Fibroblast of lung (primary cell): Measurements from ENCODE around the gene GPR25. TPM values are rescaled to one million over a fixed set of nuclear protein-coding genes. Genes with fewer than 3 reads are reported as not detected.

Source experiments
- DNase-seq, 2 donors: peaks; one replicate each; pipeline versions ENCODE4 v3.0.0 to v3.0.0-alpha.2; 2010; ENCODE audit warnings: low read depth in 2 of 2
- H2AFZ ChIP-seq: 2 replicates; pipeline ENCODE4 v1.5.1; 2012; ENCODE audit warnings: low read length, control low read depth, inconsistent platforms
- H3K27ac ChIP-seq: 2 replicates; pipeline ENCODE4 v1.5.1; 2011; ENCODE audit warnings: low read length, control low read depth; ENCODE audit not compliant: insufficient read depth
- H3K27me3 ChIP-seq: 2 replicates; pipeline ENCODE4 v1.5.1; 2011; ENCODE audit warnings: mild to moderate bottlenecking, low read length; ENCODE audit not compliant: control insufficient read depth, insufficient read depth
- H3K36me3 ChIP-seq: 2 replicates; pipeline ENCODE4 v1.5.1; 2011; ENCODE audit warnings: low read length; ENCODE audit not compliant: control insufficient read depth, insufficient read depth
- H3K4me1 ChIP-seq: 2 replicates; pipeline ENCODE4 v1.5.1; 2011; ENCODE audit warnings: low read length; ENCODE audit not compliant: control insufficient read depth, insufficient read depth; ENCODE audit errors: extremely low read depth
- H3K4me2 ChIP-seq: 2 replicates; pipeline ENCODE4 v1.5.1; 2011; ENCODE audit warnings: low read length, control low read depth; ENCODE audit not compliant: insufficient read depth; ENCODE audit errors: extremely low read depth
- H3K4me3 ChIP-seq, 4 experiments: fragments of 200-600 bp in 1 of 4; sonication (generic) in 1 of 4; replicated peaks in 1 of 4; 2 replicates each; pipeline ENCODE4 v1.5.1; 2011 to 2016; ENCODE audit warnings: low read length in 4 of 4, low read depth in 3 of 4, mild to moderate bottlenecking in 3 of 4, control low read depth in 2 of 4, inconsistent platforms in 1 of 4, mixed read lengths in 1 of 4; ENCODE audit not compliant: insufficient read depth in 1 of 4; ENCODE audit errors: control extremely low read depth in 1 of 4
- H3K79me2 ChIP-seq: 2 replicates; pipeline ENCODE4 v1.5.1; 2012; ENCODE audit warnings: mild to moderate bottlenecking, low read length, inconsistent platforms; ENCODE audit not compliant: control insufficient read depth, insufficient read depth
- H3K9ac ChIP-seq: 2 replicates; pipeline ENCODE4 v1.5.1; 2011; ENCODE audit warnings: mild to moderate bottlenecking, low read length, control low read depth; ENCODE audit not compliant: insufficient read depth
- H3K9me3 ChIP-seq: 2 replicates; pipeline ENCODE4 v1.5.1; 2012; ENCODE audit warnings: low read depth, low read length; ENCODE audit not compliant: control insufficient read depth, insufficient read depth
- H4K20me1 ChIP-seq: 2 replicates; pipeline ENCODE4 v1.5.1; 2011; ENCODE audit warnings: low read length; ENCODE audit not compliant: control insufficient read depth, insufficient read depth; ENCODE audit errors: extremely low read depth
- EZH2 ChIP-seq: IDR thresholded peaks from 2 replicates; pipeline ENCODE4 v1.5.1; 2012; ENCODE audit warnings: low read length, control low read depth, mild to moderate bottlenecking; ENCODE audit errors: missing control alignments
- polyA plus RNA-seq, 2 donors: library from polyadenylated mRNA; depleted of rRNA in 1 of 2; stranded (reverse) in 1 of 2; unstranded in 1 of 2; fragments of >200 nt; gene quantifications; 2 replicates each; pipeline ENCODE4 v1.2.1, GENCODE V29; 2011 to 2012; ENCODE audit warnings: missing spikeins in 1 of 2
- total RNA-seq: library from RNA; depleted of rRNA; stranded (reverse); fragments of >200 nt; gene quantifications from 2 replicates; pipeline ENCODE4 v1.2.1, GENCODE V29; 2014
- TF ChIP-seq, protein P1 (sequence below), 2 donors: IDR thresholded peaks in 1 of 2; conservative IDR thresholded peaks in 1 of 2; 1 replicate in 1 of 2; 2 replicates in 1 of 2; pipeline ENCODE4 v1.5.1; 2011 to 2012; ENCODE audit warnings: low read length in 2 of 2, control low read depth in 1 of 2, inconsistent platforms in 1 of 2, low read depth in 1 of 2, mild to moderate bottlenecking in 1 of 2

The GPR25 gene
- total and polyA plus RNA-seq, 2 donors (not counting 1 experiment from before 2014, with no cell fraction given): not detected

DNA sequence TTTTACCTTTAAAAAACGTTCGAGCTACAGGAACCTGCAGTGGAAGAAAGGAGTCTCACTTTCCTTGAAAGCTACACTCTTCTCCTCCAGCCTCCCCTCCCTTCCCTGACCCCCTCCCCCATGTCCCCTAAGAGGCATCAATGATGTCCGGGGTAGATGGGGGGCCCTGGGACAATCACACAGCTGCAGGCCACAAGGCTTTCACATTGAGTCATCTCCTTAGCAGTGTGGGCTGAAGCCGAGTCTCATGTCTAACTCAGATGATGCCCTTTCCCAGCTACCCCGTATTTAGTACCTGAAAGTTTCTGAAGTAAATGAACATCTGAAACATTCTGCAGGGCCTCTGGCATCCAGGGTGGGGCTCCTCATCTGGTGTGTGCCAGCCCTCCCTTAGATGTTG lies 6.3 kb upstream of the GPR25 start:
- peaks cover 11% of the 10 kb centered on the region for H3K27me3 ChIP-seq
- DNase-seq: peak; percentile 18 to 23
- H3K4me2 ChIP-seq: no peak overlapping the region
- no peaks in the 10 kb centered on the region for H4K20me1 ChIP-seq
- no peaks in the 10 kb centered on the region for H3K79me2 ChIP-seq
- no peaks in the 10 kb centered on the region for H3K4me1 ChIP-seq
- no peak overlapping the region for H3K4me3 ChIP-seq
- no peak overlapping the region for H3K9ac ChIP-seq
- H3K36me3 ChIP-seq: peaks cover 2% of the 10 kb centered on the region
- H3K27ac ChIP-seq: no peak overlapping the region
- no peak overlapping the region for H2AFZ ChIP-seq
- no peaks in the 10 kb centered on the region for H3K9me3 ChIP-seq
- no peak for TF ChIP-seq EZH2
- TF ChIP-seq, protein P1, sequence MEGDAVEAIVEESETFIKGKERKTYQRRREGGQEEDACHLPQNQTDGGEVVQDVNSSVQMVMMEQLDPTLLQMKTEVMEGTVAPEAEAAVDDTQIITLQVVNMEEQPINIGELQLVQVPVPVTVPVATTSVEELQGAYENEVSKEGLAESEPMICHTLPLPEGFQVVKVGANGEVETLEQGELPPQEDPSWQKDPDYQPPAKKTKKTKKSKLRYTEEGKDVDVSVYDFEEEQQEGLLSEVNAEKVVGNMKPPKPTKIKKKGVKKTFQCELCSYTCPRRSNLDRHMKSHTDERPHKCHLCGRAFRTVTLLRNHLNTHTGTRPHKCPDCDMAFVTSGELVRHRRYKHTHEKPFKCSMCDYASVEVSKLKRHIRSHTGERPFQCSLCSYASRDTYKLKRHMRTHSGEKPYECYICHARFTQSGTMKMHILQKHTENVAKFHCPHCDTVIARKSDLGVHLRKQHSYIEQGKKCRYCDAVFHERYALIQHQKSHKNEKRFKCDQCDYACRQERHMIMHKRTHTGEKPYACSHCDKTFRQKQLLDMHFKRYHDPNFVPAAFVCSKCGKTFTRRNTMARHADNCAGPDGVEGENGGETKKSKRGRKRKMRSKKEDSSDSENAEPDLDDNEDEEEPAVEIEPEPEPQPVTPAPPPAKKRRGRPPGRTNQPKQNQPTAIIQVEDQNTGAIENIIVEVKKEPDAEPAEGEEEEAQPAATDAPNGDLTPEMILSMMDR (conservative IDR thresholded peaks at IDR 0.05 in 1 of 2, IDR thresholded peaks at IDR 0.05 in 1 of 2; ENCODE audit: low read depth in 1 of 2, low read length in 2 of 2): no peak

DNA sequence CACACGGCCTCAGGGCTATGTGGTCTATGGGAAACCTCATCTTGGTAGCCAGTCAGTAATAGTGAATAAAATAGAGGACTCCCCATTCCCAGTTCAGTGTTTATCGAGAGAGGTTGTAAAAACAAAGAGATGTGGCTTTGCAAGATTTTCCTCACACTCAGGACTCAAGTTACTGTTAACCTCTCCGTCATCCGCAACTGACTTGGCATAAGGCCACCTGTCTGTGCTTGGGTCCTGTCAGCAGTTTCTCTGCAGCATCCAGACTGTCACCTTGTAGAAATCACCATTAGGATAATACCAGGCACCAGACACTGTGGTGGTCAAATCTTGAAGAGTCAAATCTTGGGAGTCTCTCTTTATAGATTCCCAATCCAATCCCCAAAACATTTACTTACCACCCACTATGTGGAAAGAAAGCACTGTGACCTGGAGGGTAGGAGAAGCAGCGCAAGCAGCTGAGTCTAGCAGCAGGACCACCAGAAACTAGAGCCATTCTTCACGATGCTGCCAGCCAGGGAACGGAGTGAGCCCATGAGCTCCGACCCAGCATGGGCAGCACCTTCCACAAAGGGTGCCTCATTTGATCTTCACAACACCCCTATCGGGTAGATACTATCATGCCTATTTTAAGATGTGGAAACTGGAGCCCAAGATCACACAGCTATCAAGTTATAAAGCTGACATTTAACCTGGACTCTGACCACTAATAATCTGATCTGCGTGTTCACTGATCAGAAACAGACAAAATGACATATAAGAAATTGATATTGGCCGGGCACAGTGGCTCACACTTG lies 5.6 kb upstream of the GPR25 start:
- DNase-seq: peak; percentile 27 to 45
- Histone ChIP-seq H3K27me3 (peaks cover 18% of the 10 kb centered on the region), H3K4me1 (no peaks in the 10 kb centered on the region), H3K27ac (no peak overlapping the region), H3K9ac (no peak overlapping the region), H2AFZ (no peak overlapping the region), H3K36me3 (peaks cover 2% of the 10 kb centered on the region), H3K4me3 (no peak overlapping the region), H3K4me2 (no peak overlapping the region), H4K20me1 (no peaks in the 10 kb centered on the region), H3K79me2 (no peaks in the 10 kb centered on the region), H3K9me3 (no peaks in the 10 kb centered on the region)
- no peak for TF ChIP-seq EZH2
- TF ChIP-seq, protein P1 (conservative IDR thresholded peaks at IDR 0.05 in 1 of 2, IDR thresholded peaks at IDR 0.05 in 1 of 2; ENCODE audit: low read depth in 1 of 2, low read length in 2 of 2): no peak

DNA sequence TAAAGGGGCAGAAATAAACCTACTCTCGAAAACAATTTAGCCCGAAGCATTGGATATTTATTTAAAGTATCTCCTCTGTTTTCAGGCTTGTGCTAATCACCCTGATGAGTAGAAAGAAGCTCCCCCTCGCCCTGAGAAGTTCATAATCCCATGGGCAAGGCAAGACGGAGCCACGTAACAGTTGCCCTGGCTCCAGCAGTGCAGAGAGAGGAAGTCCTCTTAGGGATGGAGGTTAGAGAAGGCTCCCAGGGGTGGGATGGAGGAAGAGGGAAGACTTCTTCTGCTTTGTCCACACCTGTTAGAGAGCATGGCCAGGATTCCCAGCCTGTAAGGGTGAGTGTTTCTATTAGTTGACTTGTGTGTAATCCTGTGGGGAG lies 3.4 kb upstream of the GPR25 start:
- H3K79me2 ChIP-seq: no peaks in the 10 kb centered on the region

More for the DNA sequence above, 3.4 kb upstream of the GPR25 start:
- Histone ChIP-seq H3K27ac (no peak overlapping the region), H3K36me3 (no peaks in the 10 kb centered on the region), H3K9ac (no peak overlapping the region), H3K4me3 (no peak overlapping the region), H3K9me3 (no peaks in the 10 kb centered on the region), H4K20me1 (no peaks in the 10 kb centered on the region), H2AFZ (no peak overlapping the region), H3K4me1 (no peaks in the 10 kb centered on the region), H3K4me2 (no peak overlapping the region), H3K27me3 (peaks cover 34% of the 10 kb centered on the region)
- no peak for DNase-seq
- no peak for TF ChIP-seq EZH2
- TF ChIP-seq, protein P1 (conservative IDR thresholded peaks at IDR 0.05 in 1 of 2, IDR thresholded peaks at IDR 0.05 in 1 of 2; ENCODE audit: low read depth in 1 of 2, low read length in 2 of 2): no peak
